GM12878 (cell line): Measurements from ENCODE around the gene TDRD12. TPM values are rescaled to one million over a fixed set of nuclear protein-coding genes. Genes with fewer than 3 reads are reported as not detected.

ENCODE experiments used
- ATAC-seq: fragments of 200-7000 bp; cut with Tn5 transposase; 3 replicates; pipeline ENCODE4 v1.9.1; 2020; ENCODE audit warnings: mild to moderate bottlenecking, moderate library complexity
- BruUV-seq: library from RNA; stranded (reverse); fragments of 400-500 nt; replicated peaks from 2 replicates; lab custom pipeline; 2021; lab: Mats Ljungman, UMichigan
- CTCF ChIA-PET: fragments of 300-600 bp; sonication (Branson Sonifier 250); formaldehyde crosslinking; extraction: SDS; loops from one replicate; lab custom pipeline; 2021; ENCODE audit warnings: inconsistent platforms; lab: Yijun Ruan, JAX
- POLR2A ChIA-PET: fragments of 350-600 bp; formaldehyde crosslinking; extraction: SDS; loops from one replicate; lab custom pipeline; 2021; ENCODE audit warnings: inconsistent platforms; lab: Charles Lee
- RAD21 ChIA-PET: fragments of 300-600 bp; sonication (Branson Sonifier 250); formaldehyde crosslinking; loops from one replicate; lab custom pipeline; 2023; ENCODE audit warnings: antibody characterized with exemption; ENCODE audit not compliant: unreplicated experiment; lab: Charles Lee
- SMC1A ChIA-PET: fragments of 300-600 bp; sonication (Branson Sonifier 250); formaldehyde crosslinking; loops from one replicate; lab custom pipeline; 2023; ENCODE audit not compliant: unreplicated experiment, uncharacterized antibody; lab: Charles Lee
- DNase-seq: peaks from one replicate; pipeline ENCODE4 v3.0.0-alpha.2; 2011; ENCODE audit warnings: low read depth, low spot score
- FAIRE-seq: peaks from 3 replicates; lab custom pipeline; 2011; peaks lifted over from hg19 to GRCh38; lab: Jason Lieb, UNC
- H2AFZ ChIP-seq: 2 replicates; pipeline ENCODE4 v1.6.0; 2011; ENCODE audit warnings: low read depth, low read length, control low read depth; ENCODE audit not compliant: control insufficient read depth
- H3K27ac ChIP-seq: 2 replicates; pipeline ENCODE4 v1.5.1; 2011; ENCODE audit warnings: control low read depth; ENCODE audit not compliant: control insufficient read depth, insufficient read depth
- H3K27me3 ChIP-seq, 2 experiments: replicated peaks in 1 of 2; 2 replicates each; pipeline versions ENCODE4 v1.6.0 to v1.6.1; 2011; ENCODE audit warnings: low read length in 1 of 2; ENCODE audit not compliant: control insufficient read depth in 2 of 2, insufficient read depth in 2 of 2
- H3K36me3 ChIP-seq, 2 experiments: 2 replicates each; pipeline ENCODE4 v1.5.1; 2011; ENCODE audit warnings: low read length in 1 of 2; ENCODE audit not compliant: control insufficient read depth in 2 of 2, insufficient read depth in 2 of 2
- H3K4me1 ChIP-seq: 2 replicates; pipeline ENCODE4 v1.6.1; 2011; ENCODE audit warnings: mild to moderate bottlenecking, low read length, moderate library complexity, mixed read lengths; ENCODE audit not compliant: control insufficient read depth, insufficient read depth
- H3K4me2 ChIP-seq: 2 replicates; pipeline ENCODE4 v1.6.0; 2011; ENCODE audit warnings: control low read depth; ENCODE audit not compliant: control insufficient read depth, insufficient read depth
- H3K4me3 ChIP-seq: fragments of 200-600 bp; sonication (generic); 2 replicates; pipeline ENCODE4 v1.5.1; 2016
- H3K79me2 ChIP-seq: 2 replicates; pipeline ENCODE4 v1.6.0; 2011; ENCODE audit warnings: low read length; ENCODE audit not compliant: control insufficient read depth, insufficient read depth
- H3K9ac ChIP-seq: 2 replicates; pipeline ENCODE4 v1.8.0; 2011; ENCODE audit warnings: low read length, control low read depth, mixed read lengths; ENCODE audit not compliant: control insufficient read depth, insufficient read depth
- H3K9me3 ChIP-seq: replicated peaks from 3 replicates; pipeline ENCODE4 v1.5.1; 2011; ENCODE audit warnings: mild to moderate bottlenecking, low read length; ENCODE audit not compliant: control insufficient read depth, insufficient read depth
- H4K20me1 ChIP-seq: 2 replicates; pipeline ENCODE4 v1.6.0; 2011; ENCODE audit not compliant: control insufficient read depth, insufficient read depth
- CREB1 ChIP-seq: IDR thresholded peaks from 2 replicates; pipeline ENCODE4 v1.6.1; 2012; ENCODE audit warnings: low read depth, mild to moderate bottlenecking, inconsistent platforms
- HSF1 ChIP-seq: fragments of 150-350 bp; IDR thresholded peaks from 2 replicates; pipeline ENCODE4 v1.6.1; 2014; ENCODE audit warnings: mild to moderate bottlenecking, low read depth, low read length
- LARP7 ChIP-seq: fragments of 450-650 bp; IDR thresholded peaks from 2 replicates; pipeline ENCODE4 v1.6.1; 2017; ENCODE audit warnings: mild to moderate bottlenecking
- NFYA ChIP-seq: IDR thresholded peaks from 2 replicates; pipeline ENCODE4 v1.6.1; 2011; ENCODE audit warnings: low read depth, mild to moderate bottlenecking, low read length, improper control_type of control experiment, borderline replicate concordance
- PBX3 ChIP-seq: IDR thresholded peaks from 2 replicates; pipeline ENCODE4 v1.6.1; 2011; ENCODE audit warnings: mild to moderate bottlenecking, low read depth, low read length, moderate library complexity; ENCODE audit not compliant: insufficient replicate concordance
- RAD21 ChIP-seq: IDR thresholded peaks from 2 replicates; pipeline ENCODE4 v1.6.1; 2011; ENCODE audit warnings: mild to moderate bottlenecking, low read depth, low read length, moderate library complexity; ENCODE audit not compliant: insufficient read depth
- RCOR1 ChIP-seq: conservative IDR thresholded peaks from 2 replicates; pipeline ENCODE4 v1.6.1; 2012; ENCODE audit warnings: low read depth, low read length, improper control_type of control experiment
- RFX5 ChIP-seq: IDR thresholded peaks from 2 replicates; pipeline ENCODE4 v1.6.1; 2011; ENCODE audit warnings: low read depth, low read length, improper control_type of control experiment
- SIN3A ChIP-seq: IDR thresholded peaks from 2 replicates; pipeline ENCODE4 v1.6.1; 2012; ENCODE audit warnings: low read depth, low read length, improper control_type of control experiment
- SP1 ChIP-seq: IDR thresholded peaks from one replicate; pipeline ENCODE4 v1.6.1; 2011; ENCODE audit warnings: low read depth, low read length
- SPI1 ChIP-seq: IDR thresholded peaks from 2 replicates; pipeline ENCODE4 v1.6.1; 2011; ENCODE audit warnings: low read depth, mild to moderate bottlenecking, low read length, moderate library complexity, borderline replicate concordance; ENCODE audit not compliant: insufficient read depth
- SREBF2 ChIP-seq: IDR thresholded peaks from 2 replicates; pipeline ENCODE4 v1.6.1; 2012; ENCODE audit warnings: mild to moderate bottlenecking, low read length
- TAF1 ChIP-seq: IDR thresholded peaks from 2 replicates; pipeline ENCODE4 v1.6.1; 2011; ENCODE audit warnings: mild to moderate bottlenecking, low read depth, low read length, borderline replicate concordance
- YBX1 ChIP-seq: fragments of 450-650 bp; IDR thresholded peaks from 2 replicates; pipeline ENCODE4 v1.6.1; 2016; ENCODE audit warnings: antibody characterized with exemption
- ZNF207 ChIP-seq: fragments of 450-650 bp; IDR thresholded peaks from 2 replicates; pipeline ENCODE4 v1.6.1; 2014; ENCODE audit warnings: antibody characterized with exemption, mild to moderate bottlenecking, borderline replicate concordance
- WGBS: methylation state at CpG from one replicate; pipeline ENCODE4 v1.1.6; 2016; ENCODE audit warnings: low lambda C conversion rate; ENCODE audit not compliant: insufficient replicate concordance, insufficient coverage; ENCODE audit errors: missing lambda C conversion rate; 5-methylcytosine and 5-hydroxymethylcytosine counted together
- in situ Hi-C: fragments of 300-500 bp; cut with MboI; formaldehyde crosslinking; loops from 9 replicates; pipeline ENCODE4 v1.14.3; 2018; ENCODE audit warnings: mixed read lengths
- intact Hi-C: fragments of 100-400 bp; cut with micrococcal nuclease; formaldehyde crosslinking; loops from one replicate; pipeline ENCODE4 v1.14.2; 2022; ENCODE audit not compliant: unreplicated experiment
- polyA plus RNA-seq, 11 experiments: library from polyadenylated mRNA; depleted of rRNA in 4 of 11; unstranded in 6 of 11; stranded (reverse) in 5 of 11; fragments of >200 nt; fragmentation: Nextera tagmentation in 4 of 11; fragmentation: Illumina TruSeq in 1 of 11; extraction: Ambion mirVana in 4 of 11; extraction: Trizol in 1 of 11; gene quantifications; 1 replicate in 1 of 11; 2 replicates in 10 of 11; pipeline versions ENCODE4 v1.2.1 to v1.2.3, GENCODE V29; 2011 to 2016; ENCODE audit warnings: inconsistent platforms in 2 of 11, missing spikeins in 2 of 11, low read depth in 1 of 11
- total RNA-seq, 4 experiments: library from RNA; depleted of rRNA in 3 of 4; stranded (reverse); fragments of >200 nt in 3 of 4; fragmentation: Illumina TruSeq in 1 of 4; extraction: Trizol in 1 of 4; gene quantifications; 2 replicates each; pipeline versions ENCODE4 v1.2.1 to v1.2.3, GENCODE V29; 2013 to 2021

The TDRD12 gene
- total and polyA plus RNA-seq, 10 of the 15 experiments (the other 5 are each of a cell fraction or from before 2014, with no cell fraction given) = 0.08 to 0.15 TPM; not detected in 8

- no peak for TF ChIP-seq TAF1
- no peak for TF ChIP-seq LARP7
- no peak for TF ChIP-seq RCOR1
- no peak for TF ChIP-seq HSF1
- no peak for TF ChIP-seq ZNF207
- TF ChIP-seq RAD21 = no peak
- no peak for TF ChIP-seq NFYA
- TF ChIP-seq SIN3A = no peak
These were observed 16.4 kb downstream of the TDRD12 start (continued) for GRCh38 chr19:32735936-32736335.

DNA sequence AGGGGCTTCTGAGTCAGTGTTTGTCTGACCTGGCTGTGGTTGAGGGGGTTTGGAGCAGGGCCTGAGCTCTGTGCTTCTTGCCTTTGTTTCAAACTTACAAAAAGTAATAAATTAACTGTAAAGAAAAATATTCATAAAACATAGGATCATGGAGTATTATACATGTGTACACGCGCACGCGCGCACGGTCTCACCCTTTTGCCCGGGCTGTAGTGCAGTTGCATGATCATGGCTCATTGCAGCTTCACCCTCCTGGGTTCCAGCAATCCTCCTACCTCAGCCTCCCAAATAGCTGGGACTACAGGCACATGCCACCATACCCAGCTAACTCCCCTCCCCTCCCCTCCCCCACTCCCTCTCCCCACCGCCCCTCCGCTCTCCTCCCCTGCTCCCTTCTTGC lies 23.5 kb downstream of the TDRD12 start:
- Histone ChIP-seq H3K27ac (no peak overlapping the region), H3K27me3 (no peaks in the 10 kb centered on the region), H4K20me1 (no peaks in the 10 kb centered on the region), H3K9me3 (no peaks in the 10 kb centered on the region; the same call in 2 of the 3 replicates), H2AFZ (no peak overlapping the region), H3K36me3 (no peaks in the 10 kb centered on the region), H3K9ac (no peak overlapping the region), H3K4me2 (no peak overlapping the region), H3K4me1 (peaks cover 6% of the 10 kb centered on the region), H3K79me2 (no peaks in the 10 kb centered on the region), H3K4me3 (no peak overlapping the region)
- intact Hi-C loops (no loop called here), in situ Hi-C loops (no loop called here)
- TF ChIP-seq RFX5 (no peak), YBX1 (no peak), SREBF2 (no peak), SPI1 (no peak), SP1 (no peak), CREB1 (no peak), PBX3 (no peak)
- DNase-seq = no peak
- CTCF ChIA-PET = no interaction called here
- SMC1A ChIA-PET = interaction anchor here (0.8 to 1.2 kb wide), 2 partner anchors 21 to 37 kb away, joined by 3 to 4 read pairs; no protein-coding TSS in a partner anchor
- FAIRE-seq = no peak
- POLR2A ChIA-PET = no interaction called here
- no peak for ATAC-seq
- BruUV-seq = no TSS peak
- 97% methylated on average over 7 of the region's 9 CpGs for WGBS
- RAD21 ChIA-PET = no interaction called here
